ENCODE results near the gene INSIG1.

DNA sequence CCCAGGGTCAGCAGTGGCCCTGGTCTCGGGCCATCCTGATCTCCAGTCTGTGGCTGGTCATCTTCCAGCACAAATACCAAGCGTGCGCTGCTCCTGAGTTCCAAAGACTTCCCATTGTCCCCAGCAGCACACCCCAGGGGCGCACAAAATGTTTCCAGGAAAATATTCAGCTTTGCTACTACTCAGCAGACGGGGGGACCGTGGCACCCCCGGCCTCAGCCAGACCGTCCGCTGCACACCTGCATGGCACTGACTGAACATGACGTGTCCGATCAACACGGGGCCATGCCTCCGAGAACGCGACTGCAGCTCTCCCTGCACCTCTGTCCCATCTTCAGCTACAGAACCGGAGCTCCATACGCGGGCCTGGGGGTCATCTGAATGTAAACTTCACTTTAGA lies 9.6 kb upstream of the INSIG1 start:
- TF ChIP-seq, protein P1, sequence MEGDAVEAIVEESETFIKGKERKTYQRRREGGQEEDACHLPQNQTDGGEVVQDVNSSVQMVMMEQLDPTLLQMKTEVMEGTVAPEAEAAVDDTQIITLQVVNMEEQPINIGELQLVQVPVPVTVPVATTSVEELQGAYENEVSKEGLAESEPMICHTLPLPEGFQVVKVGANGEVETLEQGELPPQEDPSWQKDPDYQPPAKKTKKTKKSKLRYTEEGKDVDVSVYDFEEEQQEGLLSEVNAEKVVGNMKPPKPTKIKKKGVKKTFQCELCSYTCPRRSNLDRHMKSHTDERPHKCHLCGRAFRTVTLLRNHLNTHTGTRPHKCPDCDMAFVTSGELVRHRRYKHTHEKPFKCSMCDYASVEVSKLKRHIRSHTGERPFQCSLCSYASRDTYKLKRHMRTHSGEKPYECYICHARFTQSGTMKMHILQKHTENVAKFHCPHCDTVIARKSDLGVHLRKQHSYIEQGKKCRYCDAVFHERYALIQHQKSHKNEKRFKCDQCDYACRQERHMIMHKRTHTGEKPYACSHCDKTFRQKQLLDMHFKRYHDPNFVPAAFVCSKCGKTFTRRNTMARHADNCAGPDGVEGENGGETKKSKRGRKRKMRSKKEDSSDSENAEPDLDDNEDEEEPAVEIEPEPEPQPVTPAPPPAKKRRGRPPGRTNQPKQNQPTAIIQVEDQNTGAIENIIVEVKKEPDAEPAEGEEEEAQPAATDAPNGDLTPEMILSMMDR (conservative IDR thresholded peaks at IDR 0.05; ENCODE audit: low read depth, low read length) = no peak
- no peak for TF ChIP-seq EZH2 (IDR thresholded peaks at IDR 0.05; ENCODE audit: borderline replicate concordance, low read depth, low read length, poor library complexity, severe bottlenecking)
